Keratinocyte (primary cell): ENCODE results near the gene CACNA2D4. TPM values are rescaled to one million over a fixed set of nuclear protein-coding genes. Genes with fewer than 3 reads are reported as not detected.

Source experiments
- DNase-seq: peaks from one replicate; pipeline ENCODE4 v3.0.0-alpha.2; 2011; ENCODE audit warnings: low read depth, missing footprints, low spot score
- FAIRE-seq: peaks from 2 replicates; lab custom pipeline; 2011; peaks lifted over from hg19 to GRCh38; lab: Jason Lieb, UNC
- H2AFZ ChIP-seq: 2 replicates; pipeline ENCODE4 v1.6.0; 2012; ENCODE audit warnings: low read length, control low read depth, inconsistent platforms; ENCODE audit not compliant: control insufficient read depth
- H3K27ac ChIP-seq: 2 replicates; pipeline ENCODE4 v1.5.1; 2011; ENCODE audit warnings: low read length; ENCODE audit not compliant: control insufficient read depth, insufficient read depth
- H3K27me3 ChIP-seq: 3 replicates; pipeline ENCODE4 v1.6.0; 2011; ENCODE audit warnings: low read length; ENCODE audit not compliant: control insufficient read depth, insufficient read depth; ENCODE audit errors: extremely low read depth
- H3K36me3 ChIP-seq, 2 experiments: 2 replicates in 1 of 2; 3 replicates in 1 of 2; pipeline ENCODE4 v1.5.1; 2011; ENCODE audit warnings: low read length in 2 of 2, mild to moderate bottlenecking in 1 of 2; ENCODE audit not compliant: control insufficient read depth in 2 of 2, insufficient read depth in 2 of 2; ENCODE audit errors: extremely low read depth in 1 of 2
- H3K4me1 ChIP-seq: 3 replicates; pipeline ENCODE4 v1.5.1; 2011; ENCODE audit warnings: low read length; ENCODE audit not compliant: control insufficient read depth, insufficient read depth; ENCODE audit errors: extremely low read depth
- H3K4me2 ChIP-seq: 3 replicates; pipeline ENCODE4 v1.6.0; 2011; ENCODE audit warnings: low read depth, low read length; ENCODE audit not compliant: control insufficient read depth, insufficient read depth; ENCODE audit errors: extremely low read depth
- H3K4me3 ChIP-seq, 3 experiments: fragments of 200-600 bp in 1 of 3; sonication (generic) in 1 of 3; 2 replicates in 2 of 3; 3 replicates in 1 of 3; pipeline ENCODE4 v1.5.1; 2011 to 2016; ENCODE audit warnings: low read length in 3 of 3, mild to moderate bottlenecking in 3 of 3, control low read depth in 2 of 3, inconsistent platforms in 1 of 3, low read depth in 1 of 3, mixed read lengths in 1 of 3, mixed run types in 1 of 3, moderate library complexity in 1 of 3; ENCODE audit not compliant: control insufficient read depth in 2 of 3, insufficient read depth in 2 of 3; ENCODE audit errors: extremely low read depth in 1 of 3
- H3K79me2 ChIP-seq: 2 replicates; pipeline ENCODE4 v1.6.0; 2012; ENCODE audit warnings: low read length; ENCODE audit not compliant: control insufficient read depth, insufficient read depth
- H3K9ac ChIP-seq: 3 replicates; pipeline ENCODE4 v1.6.0; 2011; ENCODE audit warnings: low read length; ENCODE audit not compliant: control insufficient read depth, insufficient read depth; ENCODE audit errors: extremely low read depth
- H3K9me1 ChIP-seq: 3 replicates; pipeline ENCODE4 v1.6.0; 2011; ENCODE audit warnings: low read length; ENCODE audit not compliant: control insufficient read depth, insufficient read depth; ENCODE audit errors: extremely low read depth
- H3K9me3 ChIP-seq: 2 replicates; pipeline ENCODE4 v1.5.1; 2012; ENCODE audit warnings: low read depth, low read length; ENCODE audit not compliant: control insufficient read depth
- H4K20me1 ChIP-seq: 3 replicates; pipeline ENCODE4 v1.6.0; 2011; ENCODE audit warnings: low read length; ENCODE audit not compliant: control insufficient read depth, insufficient read depth; ENCODE audit errors: extremely low read depth
- EZH2 ChIP-seq: IDR thresholded peaks from one replicate; pipeline ENCODE4 v1.6.1; 2012; ENCODE audit warnings: inconsistent platforms, mild to moderate bottlenecking, low read length, moderate library complexity
- dilution Hi-C: fragments of 300-500 bp; cut with MboI; formaldehyde crosslinking; loops from one replicate; pipeline ENCODE4 v1.7.0; 2020; ENCODE audit warnings: low sequenced_read_pairs; ENCODE audit not compliant: extremely low pct_ligation_motif_present
- polyA plus RNA-seq, 5 experiments: library from polyadenylated mRNA; depleted of rRNA in 3 of 5; stranded (reverse) in 3 of 5; stranded (forward) in 1 of 5; unstranded in 1 of 5; fragments of >200 nt; gene quantifications; 1 replicate in 1 of 5; 2 replicates in 3 of 5; 3 replicates in 1 of 5; pipeline versions ENCODE4 v1.2.1 to v1.2.3, GENCODE V29; 2011 to 2012; ENCODE audit warnings: missing spikeins in 2 of 5, low read depth in 1 of 5, low replicate concordance in 1 of 5
- TF ChIP-seq, protein P1 (sequence below), 3 experiments: IDR thresholded peaks in 1 of 3; conservative IDR thresholded peaks in 1 of 3; optimal IDR thresholded peaks in 1 of 3; 2 replicates in 2 of 3; 3 replicates in 1 of 3; pipeline versions ENCODE3 to v1.5.1; 2011; ENCODE audit warnings: low read length in 3 of 3, mild to moderate bottlenecking in 3 of 3, moderate library complexity in 2 of 3, control low read depth in 1 of 3, inconsistent platforms in 1 of 3; ENCODE audit not compliant: insufficient read depth in 2 of 3; ENCODE audit errors: extremely low read depth in 1 of 3

The CACNA2D4 gene
- polyA plus RNA-seq, 1 donor (not counting 4 experiments of a cell fraction or from before 2014, with no cell fraction given): 0.09 TPM

DNA sequence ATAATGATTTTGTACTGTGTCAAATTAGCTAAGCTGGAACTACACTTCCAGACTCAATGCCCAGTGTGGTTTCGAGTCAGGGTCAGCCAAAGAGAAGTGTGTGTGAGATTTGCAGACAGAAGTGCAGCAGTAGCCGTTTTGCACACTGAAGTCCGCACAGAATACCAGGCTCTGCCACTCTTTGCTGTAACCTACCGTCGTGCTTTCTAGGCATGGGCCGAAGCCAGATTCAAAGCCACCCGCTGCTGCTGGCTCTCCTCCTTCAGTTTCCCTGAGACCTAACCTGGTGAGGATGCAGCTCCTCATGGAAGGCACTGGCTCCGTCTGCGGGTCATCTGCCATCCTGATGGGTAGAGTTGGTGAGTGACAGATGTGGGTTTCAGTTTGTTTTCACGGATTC is 49.3 kb downstream of the CACNA2D4 start:
- Histone ChIP-seq H3K4me1 (no peaks in the 10 kb centered on the region), H3K79me2 (no peaks in the 10 kb centered on the region), H3K4me3 (no peak overlapping the region), H3K9ac (no peak overlapping the region), H3K4me2 (no peak overlapping the region), H3K27me3 (peaks cover 12% of the 10 kb centered on the region), H3K9me1 (no peaks in the 10 kb centered on the region), H3K36me3 (no peaks in the 10 kb centered on the region), H3K9me3 (peaks cover 5% of the 10 kb centered on the region), H2AFZ (no peak overlapping the region), H3K27ac (no peak overlapping the region), H4K20me1 (no peaks in the 10 kb centered on the region)
- TF ChIP-seq EZH2: no peak
- TF ChIP-seq, protein P1, sequence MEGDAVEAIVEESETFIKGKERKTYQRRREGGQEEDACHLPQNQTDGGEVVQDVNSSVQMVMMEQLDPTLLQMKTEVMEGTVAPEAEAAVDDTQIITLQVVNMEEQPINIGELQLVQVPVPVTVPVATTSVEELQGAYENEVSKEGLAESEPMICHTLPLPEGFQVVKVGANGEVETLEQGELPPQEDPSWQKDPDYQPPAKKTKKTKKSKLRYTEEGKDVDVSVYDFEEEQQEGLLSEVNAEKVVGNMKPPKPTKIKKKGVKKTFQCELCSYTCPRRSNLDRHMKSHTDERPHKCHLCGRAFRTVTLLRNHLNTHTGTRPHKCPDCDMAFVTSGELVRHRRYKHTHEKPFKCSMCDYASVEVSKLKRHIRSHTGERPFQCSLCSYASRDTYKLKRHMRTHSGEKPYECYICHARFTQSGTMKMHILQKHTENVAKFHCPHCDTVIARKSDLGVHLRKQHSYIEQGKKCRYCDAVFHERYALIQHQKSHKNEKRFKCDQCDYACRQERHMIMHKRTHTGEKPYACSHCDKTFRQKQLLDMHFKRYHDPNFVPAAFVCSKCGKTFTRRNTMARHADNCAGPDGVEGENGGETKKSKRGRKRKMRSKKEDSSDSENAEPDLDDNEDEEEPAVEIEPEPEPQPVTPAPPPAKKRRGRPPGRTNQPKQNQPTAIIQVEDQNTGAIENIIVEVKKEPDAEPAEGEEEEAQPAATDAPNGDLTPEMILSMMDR (optimal IDR thresholded peaks at IDR 0.05 in 1 of 3, IDR thresholded peaks at IDR 0.05 in 1 of 3, conservative IDR thresholded peaks at IDR 0.05 in 1 of 3; ENCODE audit: extremely low read depth in 1 of 3, insufficient read depth in 2 of 3, low read length in 3 of 3): no peak
- no peak for FAIRE-seq
- no peak for DNase-seq
- dilution Hi-C loops: no loop called here

DNA sequence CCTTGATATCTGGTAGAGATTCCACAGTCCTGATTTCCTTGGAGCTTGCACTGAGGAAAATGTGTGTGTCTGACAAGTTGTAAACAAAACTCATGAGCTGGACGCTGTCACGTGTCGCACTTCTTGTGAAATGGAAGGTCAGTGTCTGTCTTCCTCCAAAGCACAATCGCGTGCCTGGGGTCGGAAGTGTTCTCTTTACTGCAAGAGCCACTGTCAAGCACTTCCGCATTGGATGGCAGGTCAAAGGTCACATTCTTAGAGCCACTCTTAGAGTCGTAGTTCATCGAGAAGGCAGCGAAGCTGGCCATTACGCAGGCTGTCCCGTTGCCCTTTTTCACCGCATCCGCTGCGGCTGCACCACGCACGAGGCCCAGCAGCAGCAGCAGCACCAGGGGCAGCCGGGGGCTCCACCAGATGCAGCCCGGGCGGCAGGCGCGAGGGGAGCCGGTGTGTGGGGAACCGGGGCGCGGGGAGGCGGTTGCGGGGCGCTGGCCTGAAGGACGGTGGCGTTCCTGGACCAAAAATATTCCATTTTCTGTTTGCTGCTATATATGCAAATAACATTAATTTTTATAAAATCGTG is 53.1 kb downstream of the CACNA2D4 start:
- Histone ChIP-seq H3K9me1 (no peaks in the 10 kb centered on the region), H3K27ac (no peak overlapping the region), H3K9me3 (no peaks in the 10 kb centered on the region), H3K4me2 (no peak overlapping the region), H3K9ac (no peak overlapping the region), H2AFZ (no peak overlapping the region), H3K36me3 (no peaks in the 10 kb centered on the region), H4K20me1 (no peaks in the 10 kb centered on the region), H3K4me3 (no peak overlapping the region), H3K4me1 (no peaks in the 10 kb centered on the region), H3K79me2 (no peaks in the 10 kb centered on the region), H3K27me3 (peaks cover 15% of the 10 kb centered on the region)
- FAIRE-seq: no peak
- TF ChIP-seq, protein P1 (optimal IDR thresholded peaks at IDR 0.05 in 1 of 3, IDR thresholded peaks at IDR 0.05 in 1 of 3, conservative IDR thresholded peaks at IDR 0.05 in 1 of 3; ENCODE audit: extremely low read depth in 1 of 3, insufficient read depth in 2 of 3, low read length in 3 of 3): no peak
- no peak for TF ChIP-seq EZH2
- no peak for DNase-seq
- dilution Hi-C loops: no loop called here
